H9 (cell line): ENCODE results near the gene SPAG5. TPM values are rescaled to one million over a fixed set of nuclear protein-coding genes. Genes with fewer than 3 reads are reported as not detected.

Source experiments
- DNase-seq: peaks from one replicate; pipeline ENCODE4 v3.0.0-alpha.2; 2017
- H2AFZ ChIP-seq: one replicate; pipeline ENCODE4 v1.6.1; 2013; ENCODE audit warnings: mild to moderate bottlenecking, low read length, control low read depth, moderate library complexity
- H2AK5ac ChIP-seq: 2 replicates; pipeline ENCODE4 v1.6.1; 2013; ENCODE audit warnings: low read length, control low read depth, mixed read lengths; ENCODE audit not compliant: insufficient read length
- H2BK120ac ChIP-seq: one replicate; pipeline ENCODE4 v1.6.1; 2013; ENCODE audit warnings: low read depth, mild to moderate bottlenecking, low read length, control low read depth, inconsistent platforms; ENCODE audit not compliant: poor library complexity, severe bottlenecking
- H2BK12ac ChIP-seq: 2 replicates; pipeline ENCODE4 v1.6.1; 2013; ENCODE audit warnings: low read length, control low read depth, mixed read lengths, low read depth; ENCODE audit not compliant: insufficient read length
- H2BK15ac ChIP-seq: 2 replicates; pipeline ENCODE4 v1.6.1; 2013; ENCODE audit warnings: low read depth, low read length, control low read depth
- H2BK20ac ChIP-seq: one replicate; pipeline ENCODE4 v1.6.1; 2013; ENCODE audit warnings: low read depth, mild to moderate bottlenecking, low read length, control low read depth, inconsistent platforms; ENCODE audit not compliant: poor library complexity, severe bottlenecking
- H2BK5ac ChIP-seq: 2 replicates; pipeline ENCODE4 v1.6.1; 2013; ENCODE audit warnings: low read length, control low read depth, mixed read lengths; ENCODE audit not compliant: insufficient read length
- H3K14ac ChIP-seq: 2 replicates; pipeline ENCODE4 v1.6.1; 2013; ENCODE audit warnings: low read length, control low read depth; ENCODE audit not compliant: insufficient read depth
- H3K18ac ChIP-seq: 2 replicates; pipeline ENCODE4 v1.6.1; 2013; ENCODE audit warnings: low read depth, mild to moderate bottlenecking, mixed read lengths, low read length, control low read depth; ENCODE audit not compliant: insufficient read length
- H3K23ac ChIP-seq: 2 replicates; pipeline ENCODE4 v1.6.1; 2013; ENCODE audit warnings: low read length, control low read depth, mixed read lengths, low read depth; ENCODE audit not compliant: insufficient read length
- H3K23me2 ChIP-seq: 2 replicates; pipeline ENCODE4 v1.6.1; 2013; ENCODE audit warnings: low read depth, mild to moderate bottlenecking, mixed read lengths, low read length, control low read depth; ENCODE audit not compliant: insufficient read length, poor library complexity, severe bottlenecking
- H3K27ac ChIP-seq: 2 replicates; pipeline ENCODE4 v1.5.1; 2013; ENCODE audit warnings: low read length, control low read depth, mixed read lengths, low read depth; ENCODE audit not compliant: insufficient read length
- H3K27me3 ChIP-seq: 2 replicates; pipeline ENCODE4 v1.6.1; 2013; ENCODE audit warnings: low read length, control low read depth, inconsistent platforms; ENCODE audit not compliant: insufficient read depth
- H3K4ac ChIP-seq: 2 replicates; pipeline ENCODE4 v1.6.1; 2013; ENCODE audit warnings: low read depth, mild to moderate bottlenecking, control low read depth, inconsistent platforms, low read length, moderate library complexity
- H3K4me1 ChIP-seq: 2 replicates; pipeline ENCODE4 v1.6.1; 2013; ENCODE audit warnings: low read length, control low read depth, inconsistent platforms; ENCODE audit not compliant: insufficient read depth
- H3K4me2 ChIP-seq: 2 replicates; pipeline ENCODE4 v1.6.1; 2013; ENCODE audit warnings: low read length, control low read depth, mixed read lengths; ENCODE audit not compliant: insufficient read length, insufficient read depth
- H3K56ac ChIP-seq: 2 replicates; pipeline ENCODE4 v1.6.1; 2013; ENCODE audit warnings: low read depth, mild to moderate bottlenecking, mixed read lengths, low read length, control low read depth; ENCODE audit not compliant: insufficient read length
- H3K79me1 ChIP-seq: 2 replicates; pipeline ENCODE4 v1.6.1; 2013; ENCODE audit warnings: low read depth, mild to moderate bottlenecking, moderate library complexity, low read length, control low read depth, inconsistent platforms; ENCODE audit not compliant: insufficient read depth, poor library complexity, severe bottlenecking
- H3K79me2 ChIP-seq: 2 replicates; pipeline ENCODE4 v1.6.1; 2013; ENCODE audit warnings: low read length, control low read depth, inconsistent platforms; ENCODE audit not compliant: insufficient read depth
- H3K9ac ChIP-seq: 2 replicates; pipeline ENCODE4 v1.6.1; 2013; ENCODE audit warnings: low read length, control low read depth, mixed read lengths; ENCODE audit not compliant: insufficient read length; ENCODE audit errors: extremely low read depth
- H3K9me3 ChIP-seq: one replicate; pipeline ENCODE4 v1.6.1; 2013; ENCODE audit warnings: low read depth, low read length, inconsistent platforms; ENCODE audit not compliant: control insufficient read depth
- H3T11ph ChIP-seq: one replicate; pipeline ENCODE4 v1.6.1; 2013; ENCODE audit warnings: mild to moderate bottlenecking, low read length, control low read depth, inconsistent platforms
- H4K20me1 ChIP-seq: one replicate; pipeline ENCODE4 v1.6.1; 2013; ENCODE audit not compliant: control insufficient read depth, insufficient read length, insufficient read depth
- H4K5ac ChIP-seq: 2 replicates; pipeline ENCODE4 v1.6.1; 2013; ENCODE audit warnings: low read depth, mild to moderate bottlenecking, mixed read lengths, low read length, control low read depth; ENCODE audit not compliant: insufficient read length
- H4K8ac ChIP-seq: replicated peaks from 2 replicates; pipeline ENCODE4 v1.6.1; 2013; ENCODE audit warnings: low read length, control low read depth, mixed read lengths, low read depth; ENCODE audit not compliant: insufficient read length
- H4K91ac ChIP-seq: 2 replicates; pipeline ENCODE4 v1.6.1; 2013; ENCODE audit warnings: low read depth, mild to moderate bottlenecking, moderate library complexity, mixed read lengths, low read length, control low read depth; ENCODE audit not compliant: insufficient read length
- H3K27ac Mint-ChIP-seq, 3 experiments: 2 replicates in 2 of 3; 3 replicates in 1 of 3; pipeline ENCODE4 v1.8.0; 2020 to 2021; ENCODE audit warnings: mixed read lengths in 3 of 3, mild to moderate bottlenecking in 1 of 3, moderate library complexity in 1 of 3
- H3K27me3 Mint-ChIP-seq: 2 replicates; pipeline ENCODE4 v1.8.0; 2021; ENCODE audit warnings: low read depth, mild to moderate bottlenecking, moderate library complexity, mixed read lengths
- H3K36me3 Mint-ChIP-seq, 3 experiments: 2 replicates in 2 of 3; 3 replicates in 1 of 3; pipeline ENCODE4 v1.8.0; 2020 to 2021; ENCODE audit warnings: low read depth in 3 of 3, mixed read lengths in 3 of 3; ENCODE audit not compliant: insufficient read depth in 1 of 3
- H3K4me1 Mint-ChIP-seq, 2 experiments: 2 replicates each; pipeline ENCODE4 v1.8.0; 2020; ENCODE audit warnings: mixed read lengths in 2 of 2
- H3K4me3 Mint-ChIP-seq, 2 experiments: 2 replicates in 1 of 2; 3 replicates in 1 of 2; pipeline ENCODE4 v1.8.0; 2020 to 2021; ENCODE audit warnings: mild to moderate bottlenecking in 2 of 2, mixed read lengths in 2 of 2, moderate library complexity in 1 of 2
- H3K9me3 Mint-ChIP-seq, 2 experiments: 2 replicates in 1 of 2; 3 replicates in 1 of 2; pipeline ENCODE4 v1.8.0; 2020; ENCODE audit warnings: mild to moderate bottlenecking in 2 of 2, mixed read lengths in 2 of 2, moderate library complexity in 1 of 2
- WGBS: extraction: QIAGEN DNeasy Blood & Tissue Kit; methylation state at CpG from one replicate; pipeline ENCODE4 v1.1.7; 2013; ENCODE audit warnings: missing lambda C conversion rate, low lambda C conversion rate, mixed read lengths; ENCODE audit not compliant: insufficient read length; ENCODE audit errors: extremely low coverage; 5-methylcytosine and 5-hydroxymethylcytosine counted together
- total RNA-seq: library from RNA; stranded (reverse); gene quantifications from 2 replicates; pipeline ENCODE4 v1.2.1, GENCODE V29; 2021
- TF ChIP-seq, protein P1 (sequence below): fragments of 200-600 bp; sonication (generic); conservative IDR thresholded peaks from 3 replicates; pipeline ENCODE4 v1.8.0; 2021; ENCODE audit warnings: antibody characterized with exemption, mild to moderate bottlenecking

SPAG5 gene
- total RNA-seq, 1 experiment from 2014 or later: 122 TPM

DNA sequence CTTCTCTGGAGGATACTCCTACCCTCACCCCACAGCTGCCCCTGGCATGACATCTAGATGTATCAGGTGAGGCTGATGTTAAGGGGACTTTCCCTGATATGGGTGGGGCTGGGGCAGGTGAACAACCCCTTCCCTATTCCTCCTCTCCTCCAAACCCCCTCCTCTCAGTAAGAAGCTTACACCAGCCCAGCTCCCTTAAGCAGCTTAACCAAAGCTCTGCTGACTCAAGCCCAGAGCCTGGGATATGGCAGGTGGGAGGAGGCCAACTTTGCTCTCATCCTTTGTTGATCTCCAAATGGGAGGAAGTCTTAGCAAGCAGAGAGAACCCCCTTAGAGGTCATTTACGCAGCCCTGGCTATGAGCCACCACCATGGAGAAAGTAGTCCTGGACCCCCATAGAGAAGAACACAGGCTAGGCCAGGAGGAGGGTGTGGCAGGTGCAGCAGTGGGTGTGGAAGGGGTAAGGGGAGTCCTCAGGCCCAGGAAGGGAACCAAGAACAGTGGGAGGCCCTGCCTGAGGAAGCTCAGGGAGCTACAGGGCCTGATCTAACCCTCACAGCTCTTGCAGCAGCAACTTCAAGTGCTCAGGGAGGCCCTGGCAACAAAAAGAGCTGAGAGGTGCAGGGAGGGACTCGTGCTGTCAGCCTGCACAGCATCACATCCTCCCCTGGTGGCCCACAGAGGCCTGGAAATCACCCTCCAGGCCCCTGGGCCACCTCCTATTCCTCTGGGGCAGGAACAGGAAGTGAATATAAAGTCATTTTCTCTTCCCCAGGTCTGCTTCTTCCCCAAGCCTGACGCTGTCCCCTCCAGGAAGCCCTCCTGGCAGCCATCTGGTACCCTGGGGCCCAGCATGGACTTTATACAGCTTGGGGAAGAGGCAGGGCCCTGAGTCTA lies 49.3 kb downstream of the SPAG5 start:
- no peaks in the 10 kb centered on the region for H3K9me3 ChIP-seq
- Mint-ChIP-seq H3K36me3 (peaks cover 8 to 18% (median 13%) of the 10 kb centered on the region in 3 experiments; a peak in 6 of 7 replicates), H3K4me1 (peaks cover 35 to 60% of the 10 kb centered on the region in 2 experiments), H3K27me3 (peaks cover 4% of the 10 kb centered on the region), H3K27ac (0 out of 7 replicates have a peak overlapping the region, but pooled peaks of 1 of the 3 experiments have one; percentile 17), H3K4me3 (no peak overlapping the region), H3K9me3 (no peaks in the 10 kb centered on the region)
- no peak overlapping the region for H3K27ac ChIP-seq
- no CpG with 5 or more reads among the region's 3 CpGs for WGBS
- H3K4ac ChIP-seq: no peak overlapping the region
- no peak overlapping the region for H3K9ac ChIP-seq
- H3K27me3 ChIP-seq: no peaks in the 10 kb centered on the region
- H3K79me2 ChIP-seq: no peaks in the 10 kb centered on the region; the same call in 1 of the 2 replicates
- H3K56ac ChIP-seq: no peak overlapping the region
- no peak overlapping the region for H4K91ac ChIP-seq
- H3K4me1 ChIP-seq: 0 out of 2 replicates have a peak, but pooled peaks cover under 1% of the 10 kb centered on the region
- no peak overlapping the region for H2BK12ac ChIP-seq
- H3K18ac ChIP-seq: no peak overlapping the region
- H3K23ac ChIP-seq: no peak overlapping the region
- H3K79me1 ChIP-seq: no peaks in the 10 kb centered on the region
- no peak overlapping the region for H3T11ph ChIP-seq
- peaks cover 5% of the 10 kb centered on the region for H3K23me2 ChIP-seq
- TF ChIP-seq, protein P1, sequence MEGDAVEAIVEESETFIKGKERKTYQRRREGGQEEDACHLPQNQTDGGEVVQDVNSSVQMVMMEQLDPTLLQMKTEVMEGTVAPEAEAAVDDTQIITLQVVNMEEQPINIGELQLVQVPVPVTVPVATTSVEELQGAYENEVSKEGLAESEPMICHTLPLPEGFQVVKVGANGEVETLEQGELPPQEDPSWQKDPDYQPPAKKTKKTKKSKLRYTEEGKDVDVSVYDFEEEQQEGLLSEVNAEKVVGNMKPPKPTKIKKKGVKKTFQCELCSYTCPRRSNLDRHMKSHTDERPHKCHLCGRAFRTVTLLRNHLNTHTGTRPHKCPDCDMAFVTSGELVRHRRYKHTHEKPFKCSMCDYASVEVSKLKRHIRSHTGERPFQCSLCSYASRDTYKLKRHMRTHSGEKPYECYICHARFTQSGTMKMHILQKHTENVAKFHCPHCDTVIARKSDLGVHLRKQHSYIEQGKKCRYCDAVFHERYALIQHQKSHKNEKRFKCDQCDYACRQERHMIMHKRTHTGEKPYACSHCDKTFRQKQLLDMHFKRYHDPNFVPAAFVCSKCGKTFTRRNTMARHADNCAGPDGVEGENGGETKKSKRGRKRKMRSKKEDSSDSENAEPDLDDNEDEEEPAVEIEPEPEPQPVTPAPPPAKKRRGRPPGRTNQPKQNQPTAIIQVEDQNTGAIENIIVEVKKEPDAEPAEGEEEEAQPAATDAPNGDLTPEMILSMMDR: no peak
- H2BK120ac ChIP-seq: no peak overlapping the region
- no peak overlapping the region for H2BK15ac ChIP-seq
- no peak overlapping the region for H3K4me2 ChIP-seq
- H3K14ac ChIP-seq: no peak overlapping the region
- no peak overlapping the region for H2AFZ ChIP-seq
- no peak for DNase-seq
- no peak overlapping the region for H4K5ac ChIP-seq
- H4K20me1 ChIP-seq: no peaks in the 10 kb centered on the region
- no peak overlapping the region for H4K8ac ChIP-seq
- H2BK20ac ChIP-seq: no peak overlapping the region
- H2BK5ac ChIP-seq: no peak overlapping the region
- no peak overlapping the region for H2AK5ac ChIP-seq
